ENCODE measurements around the gene C4orf50.

GRCh38 chr4:5932035-5932568 is 86.1 kb downstream of the C4orf50 start:
- TF ChIP-seq CTCF (IDR thresholded peaks at IDR 0.05; ENCODE audit: insufficient read depth, low read length, poor library complexity, severe bottlenecking) (no peak), EZH2phosphoT487 (conservative IDR thresholded peaks at IDR 0.05; ENCODE audit: low read length) (no peak)

Measured in SU-DHL-6 (cell line).